ENCODE measurements around the gene MDFIC2.

GRCh38 chr3:70227437-70227836 lies 85.0 kb downstream of the MDFIC2 start:
- TF ChIP-seq CTCF (IDR thresholded peaks at IDR 0.05; ENCODE audit: insufficient read depth, low read length, poor library complexity, severe bottlenecking) (no peak), EZH2phosphoT487 (conservative IDR thresholded peaks at IDR 0.05; ENCODE audit: low read length) (no peak)

Measured in SU-DHL-6 (cell line).